Left lung (tissue), 10 donors: ENCODE results near the gene VTI1A. TPM values are rescaled to one million over a fixed set of nuclear protein-coding genes. Genes with fewer than 3 reads are reported as not detected.

Source experiments
- ATAC-seq: fragments of 200-7000 bp; cut with Tn5 transposase; one replicate; pipeline ENCODE4 v1.9.1; 2020; ENCODE audit warnings: moderate library complexity
- DNase-seq, 4 donors: peaks; one replicate each; pipeline ENCODE4 v3.0.0-alpha.2; 2013 to 2020
- H3K27ac ChIP-seq, 2 donors: fragments of 200-600 bp; sonication (generic) in 1 of 2; one replicate each; pipeline versions ENCODE4 v1.5.0 to v1.8.0; 2020 to 2021
- H3K27me3 ChIP-seq, 2 donors: fragments of 200-600 bp; sonication (generic) in 1 of 2; one replicate each; pipeline versions ENCODE4 v1.5.0 to v1.8.0; 2020 to 2021
- H3K36me3 ChIP-seq, 2 donors: fragments of 200-600 bp; sonication (generic) in 1 of 2; one replicate each; pipeline versions ENCODE4 v1.5.0 to v1.8.0; 2020 to 2021
- H3K4me1 ChIP-seq, 2 donors: fragments of 200-600 bp; one replicate each; pipeline ENCODE4 v1.8.0; 2021
- H3K4me3 ChIP-seq, 2 donors: fragments of 200-600 bp; sonication (generic) in 1 of 2; one replicate each; pipeline versions ENCODE4 v1.5.0 to v1.8.0; 2020 to 2021; ENCODE audit warnings: mild to moderate bottlenecking in 1 of 2
- H3K9me3 ChIP-seq, 2 donors: fragments of 200-600 bp; sonication (generic) in 1 of 2; one replicate each; pipeline versions ENCODE4 v1.5.0 to v1.8.0; 2020 to 2021
- CTCF ChIP-seq, 2 donors: fragments of 200-600 bp; sonication (generic) in 1 of 2; IDR thresholded peaks; one replicate each; pipeline versions ENCODE4 v1.5.0 to v1.8.0; 2021; ENCODE audit warnings: antibody characterized with exemption in 2 of 2
- intact Hi-C, 2 donors: fragments of 100-400 bp; cut with DNase I; formaldehyde crosslinking; loops; one replicate each; pipeline versions ENCODE4 v1.11.2 to v1.14.2; 2022
- polyA plus RNA-seq, 6 donors: library from polyadenylated mRNA; unstranded; fragments of 120-200 nt; gene quantifications; one replicate each; pipeline ENCODE4 v1.2.1, GENCODE V29; 2013; ENCODE audit not compliant: insufficient read length in 6 of 6
- total RNA-seq, 2 donors: library from RNA; stranded (reverse); fragmentation: NEBNext Ultra II Directional; extraction: Animal tissue kit (Norgen Biotek cat#: 25700); gene quantifications; one replicate each; pipeline ENCODE4 v1.2.1, GENCODE V29; 2021
- donor health status: DM: no; HTN: yes; CAD: no.
- donor health status: DM: no; HTN: no; CAD: no.

VTI1A gene
- total and polyA plus RNA-seq, 8 donors: 13.6 to 39.0 (median 17.7) TPM

- ATAC-seq: peak; percentile 44
- TF ChIP-seq CTCF (IDR thresholded peaks at IDR 0.05): no peak
- Histone ChIP-seq H3K27me3 (no peaks in the 10 kb centered on the region), H3K9me3 (no peaks in the 10 kb centered on the region), H3K36me3 (no peaks in the 10 kb centered on the region), H3K27ac (no peak overlapping the region), H3K4me3 (no peak overlapping the region), H3K4me1 (no peaks in the 10 kb centered on the region)
- peak in 2 of 4 donors; percentile 67 to 86 for DNase-seq
- intact Hi-C loops: no loop called here
These were observed 335.3 kb downstream of the VTI1A start for GRCh38 chr10:112782200-112782907.

- DNase-seq: no peak
- H3K9me3 ChIP-seq: peaks cover 0 to 2% of the 10 kb centered on the region in 2 donors
- no peak overlapping the region for H3K27ac ChIP-seq
- no peaks in the 10 kb centered on the region for H3K4me1 ChIP-seq
- H3K27me3 ChIP-seq: no peaks in the 10 kb centered on the region
- H3K36me3 ChIP-seq: no peaks in the 10 kb centered on the region
- no peak for TF ChIP-seq CTCF (IDR thresholded peaks at IDR 0.05)
- intact Hi-C loops: no loop called here
- H3K4me3 ChIP-seq: no peak overlapping the region
- ATAC-seq: no peak
These were observed 336.5 kb downstream of the VTI1A start for GRCh38 chr10:112783351-112784021.

- H3K4me3 ChIP-seq: no peak overlapping the region
- H3K27me3 ChIP-seq: no peaks in the 10 kb centered on the region
- H3K36me3 ChIP-seq: no peaks in the 10 kb centered on the region
- no peak for TF ChIP-seq CTCF (IDR thresholded peaks at IDR 0.05)
- ATAC-seq: no peak
- no peak for DNase-seq
- H3K9me3 ChIP-seq: peaks cover 0 to 8% of the 10 kb centered on the region in 2 donors
- no peaks in the 10 kb centered on the region for H3K4me1 ChIP-seq
- intact Hi-C loops: no loop called here
- H3K27ac ChIP-seq: no peak overlapping the region
These were observed 337.0 kb downstream of the VTI1A start for GRCh38 chr10:112784022-112784461.

GRCh38 chr10:112785089-112785488, 338.1 kb downstream of the VTI1A start:
- Histone ChIP-seq H3K36me3 (no peaks in the 10 kb centered on the region), H3K9me3 (peaks cover 0 to 16% of the 10 kb centered on the region in 2 donors), H3K4me3 (no peak overlapping the region), H3K27me3 (no peaks in the 10 kb centered on the region), H3K4me1 (no peaks in the 10 kb centered on the region), H3K27ac (no peak overlapping the region)
- TF ChIP-seq CTCF (IDR thresholded peaks at IDR 0.05): no peak
- intact Hi-C loops: no loop called here
- no peak for DNase-seq
- no peak for ATAC-seq

- Histone ChIP-seq H3K9me3 (peaks cover 0 to 16% of the 10 kb centered on the region in 2 donors), H3K4me3 (no peak overlapping the region), H3K27ac (no peak overlapping the region), H3K36me3 (no peaks in the 10 kb centered on the region), H3K4me1 (no peaks in the 10 kb centered on the region), H3K27me3 (no peaks in the 10 kb centered on the region)
- no peak for DNase-seq
- no peak for ATAC-seq
- TF ChIP-seq CTCF (IDR thresholded peaks at IDR 0.05): no peak
- intact Hi-C loops: no loop called here
These were observed 342.2 kb downstream of the VTI1A start for GRCh38 chr10:112789248-112789647.
